NCI-H69 (cell line): ENCODE measurements around the gene EPB41L3.

Experiments
- DNase-seq: peaks from one replicate; lab custom pipeline; 2025; lab: John Stamatoyannopoulos, UW

EPB41L3 gene

GRCh38 chr18:5413447-5413846 lies 130.3 kb downstream of the EPB41L3 start:
- peak; percentile 55 for DNase-seq

- no peak for DNase-seq
Observed at GRCh38 chr18:5410582-5410981, 133.2 kb downstream of the EPB41L3 start.

GRCh38 chr18:5398269-5398668 lies 145.5 kb downstream of the EPB41L3 start:
- no peak for DNase-seq

GRCh38 chr18:5397102-5397501 lies 146.7 kb downstream of the EPB41L3 start:
- no peak for DNase-seq

- no peak for DNase-seq
Observed at GRCh38 chr18:5395860-5396448, 147.8 kb downstream of the EPB41L3 start.

GRCh38 chr18:5393779-5394178 lies 150.0 kb downstream of the EPB41L3 start:
- no peak for DNase-seq

GRCh38 chr18:5391409-5391808 lies 152.4 kb downstream of the EPB41L3 start:
- DNase-seq = no peak

- DNase-seq = peak; percentile 23
Observed at GRCh38 chr18:5389356-5389755, 154.4 kb downstream of the EPB41L3 start.

GRCh38 chr18:5388896-5389295 lies 154.9 kb downstream of the EPB41L3 start:
- no peak for DNase-seq

- peak; percentile 89 for DNase-seq
Observed at GRCh38 chr18:5380586-5380985, 163.2 kb downstream of the EPB41L3 start.

- no peak for DNase-seq
Observed at GRCh38 chr18:5376986-5377385, 166.8 kb downstream of the EPB41L3 start.

- no peak for DNase-seq
Observed at GRCh38 chr18:5370332-5370731, 173.5 kb downstream of the EPB41L3 start.

GRCh38 chr18:5369513-5369912 lies 174.3 kb downstream of the EPB41L3 start:
- DNase-seq = no peak

- DNase-seq = no peak
Observed at GRCh38 chr18:5365443-5365842, 178.4 kb downstream of the EPB41L3 start.

- DNase-seq = no peak
Observed at GRCh38 chr18:5350636-5351035, 193.2 kb downstream of the EPB41L3 start.
